ENCODE results near the gene MAST4.

DNA sequence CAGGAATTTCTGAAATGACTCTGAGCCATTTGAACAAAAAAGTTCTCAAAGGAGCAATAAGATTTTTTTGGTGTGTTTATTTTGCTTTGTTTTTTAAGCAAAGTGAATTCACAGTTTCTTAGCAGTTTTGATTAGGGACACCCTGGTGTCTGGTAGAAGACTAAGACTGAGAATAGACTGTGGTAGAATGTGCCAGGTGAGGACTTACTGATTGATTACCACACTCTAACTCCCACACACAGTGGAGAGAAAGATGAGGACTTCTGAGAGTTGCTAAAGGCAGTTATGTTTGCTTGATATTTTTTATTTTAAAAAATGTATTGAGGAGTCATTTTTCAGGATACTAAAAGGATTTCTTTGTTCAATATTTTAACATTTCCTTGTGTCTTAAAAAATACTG, 425.3 kb downstream of the MAST4 start:
- TF ChIP-seq, protein P1, sequence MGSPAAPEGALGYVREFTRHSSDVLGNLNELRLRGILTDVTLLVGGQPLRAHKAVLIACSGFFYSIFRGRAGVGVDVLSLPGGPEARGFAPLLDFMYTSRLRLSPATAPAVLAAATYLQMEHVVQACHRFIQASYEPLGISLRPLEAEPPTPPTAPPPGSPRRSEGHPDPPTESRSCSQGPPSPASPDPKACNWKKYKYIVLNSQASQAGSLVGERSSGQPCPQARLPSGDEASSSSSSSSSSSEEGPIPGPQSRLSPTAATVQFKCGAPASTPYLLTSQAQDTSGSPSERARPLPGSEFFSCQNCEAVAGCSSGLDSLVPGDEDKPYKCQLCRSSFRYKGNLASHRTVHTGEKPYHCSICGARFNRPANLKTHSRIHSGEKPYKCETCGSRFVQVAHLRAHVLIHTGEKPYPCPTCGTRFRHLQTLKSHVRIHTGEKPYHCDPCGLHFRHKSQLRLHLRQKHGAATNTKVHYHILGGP (tag by site-specific recombination; IDR thresholded peaks at IDR 0.05) = no peak
- no peak for TF ChIP-seq ZNF501 (tag by site-specific recombination; IDR thresholded peaks at IDR 0.05)
- no peak for TF ChIP-seq HOXA7 (CRISPR knock-in tag; IDR thresholded peaks at IDR 0.05; ENCODE audit: borderline replicate concordance)
- TF ChIP-seq, protein P2, sequence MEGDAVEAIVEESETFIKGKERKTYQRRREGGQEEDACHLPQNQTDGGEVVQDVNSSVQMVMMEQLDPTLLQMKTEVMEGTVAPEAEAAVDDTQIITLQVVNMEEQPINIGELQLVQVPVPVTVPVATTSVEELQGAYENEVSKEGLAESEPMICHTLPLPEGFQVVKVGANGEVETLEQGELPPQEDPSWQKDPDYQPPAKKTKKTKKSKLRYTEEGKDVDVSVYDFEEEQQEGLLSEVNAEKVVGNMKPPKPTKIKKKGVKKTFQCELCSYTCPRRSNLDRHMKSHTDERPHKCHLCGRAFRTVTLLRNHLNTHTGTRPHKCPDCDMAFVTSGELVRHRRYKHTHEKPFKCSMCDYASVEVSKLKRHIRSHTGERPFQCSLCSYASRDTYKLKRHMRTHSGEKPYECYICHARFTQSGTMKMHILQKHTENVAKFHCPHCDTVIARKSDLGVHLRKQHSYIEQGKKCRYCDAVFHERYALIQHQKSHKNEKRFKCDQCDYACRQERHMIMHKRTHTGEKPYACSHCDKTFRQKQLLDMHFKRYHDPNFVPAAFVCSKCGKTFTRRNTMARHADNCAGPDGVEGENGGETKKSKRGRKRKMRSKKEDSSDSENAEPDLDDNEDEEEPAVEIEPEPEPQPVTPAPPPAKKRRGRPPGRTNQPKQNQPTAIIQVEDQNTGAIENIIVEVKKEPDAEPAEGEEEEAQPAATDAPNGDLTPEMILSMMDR (tag by site-specific recombination; IDR thresholded peaks at IDR 0.05) = no peak
- TF ChIP-seq ZNF24 (tag by site-specific recombination; IDR thresholded peaks at IDR 0.05) = no peak
- TF ChIP-seq ZNF510 (tag by site-specific recombination; IDR thresholded peaks at IDR 0.05; ENCODE audit: insufficient replicate concordance) = no peak
- no peak for TF ChIP-seq ZNF114 (tag by site-specific recombination; IDR thresholded peaks at IDR 0.05)
- TF ChIP-seq TRIM28 (IDR thresholded peaks at IDR 0.05; ENCODE audit: borderline replicate concordance, low read length) = no peak
- TF ChIP-seq ZNF610 (tag by site-specific recombination; IDR thresholded peaks at IDR 0.05; ENCODE audit: borderline replicate concordance) = no peak
